Measurements from ENCODE around the gene VWC2L. TPM values are rescaled to one million over a fixed set of nuclear protein-coding genes. Genes with fewer than 3 reads are reported as not detected.

The VWC2L gene
- total RNA-seq, 1 donor from 2014 or later: 0.52 TPM

GRCh38 chr2:214529021-214529420 is 118.2 kb downstream of the VWC2L start:
- Histone ChIP-seq H3K9me3 (ENCODE audit: control insufficient read depth in 3 of 3, low read length in 3 of 3) (no peaks in the 10 kb centered on the region), H3K4me1 (ENCODE audit: control insufficient read depth in 3 of 3, insufficient read depth in 3 of 3, low read length in 3 of 3) (no peaks in the 10 kb centered on the region), H3K4me3 (ENCODE audit: low read length in 3 of 3) (no peak overlapping the region), H3K27me3 (ENCODE audit: control insufficient read depth in 3 of 3, insufficient read depth in 3 of 3, low read length in 3 of 3) (no peaks in the 10 kb centered on the region), H3K36me3 (ENCODE audit: control insufficient read depth in 3 of 3, insufficient read depth in 3 of 3, low read length in 3 of 3) (no peaks in the 10 kb centered on the region), H3K9ac (ENCODE audit: low read depth in 1 of 3, low read length in 3 of 3) (no peak overlapping the region), H3K27ac (ENCODE audit: low read depth, low read length) (no peak overlapping the region)

DNA sequence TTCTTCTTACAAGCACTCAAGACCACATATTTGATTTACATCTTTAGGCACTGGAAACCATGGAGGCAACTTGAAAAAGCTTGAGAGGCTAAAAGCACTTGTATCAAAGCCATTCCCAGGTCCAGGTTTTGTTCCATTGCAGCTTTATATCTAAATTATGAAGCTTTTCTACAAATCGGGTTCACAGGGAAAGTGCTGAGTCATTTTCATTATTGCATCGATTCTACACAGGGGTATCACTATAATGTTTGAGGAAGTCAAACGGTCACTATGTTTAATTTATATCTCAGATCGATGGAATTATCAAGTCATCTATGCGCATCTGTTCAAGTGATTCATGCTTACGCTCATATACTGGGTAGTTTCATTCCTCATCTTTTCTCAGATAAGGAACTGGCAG is 118.7 kb downstream of the VWC2L start:
- no peaks in the 10 kb centered on the region for H3K9me3 ChIP-seq (ENCODE audit: control insufficient read depth in 3 of 3, low read length in 3 of 3)
- no peak overlapping the region for H3K9ac ChIP-seq (ENCODE audit: low read depth in 1 of 3, low read length in 3 of 3)
- no peaks in the 10 kb centered on the region for H3K36me3 ChIP-seq (ENCODE audit: control insufficient read depth in 3 of 3, insufficient read depth in 3 of 3, low read length in 3 of 3)
- no peak overlapping the region for H3K4me3 ChIP-seq (ENCODE audit: low read length in 3 of 3)
- H3K27ac ChIP-seq (ENCODE audit: low read depth, low read length): no peak overlapping the region
- H3K27me3 ChIP-seq (ENCODE audit: control insufficient read depth in 3 of 3, insufficient read depth in 3 of 3, low read length in 3 of 3): no peaks in the 10 kb centered on the region
- H3K4me1 ChIP-seq (ENCODE audit: control insufficient read depth in 3 of 3, insufficient read depth in 3 of 3, low read length in 3 of 3): no peaks in the 10 kb centered on the region

DNA sequence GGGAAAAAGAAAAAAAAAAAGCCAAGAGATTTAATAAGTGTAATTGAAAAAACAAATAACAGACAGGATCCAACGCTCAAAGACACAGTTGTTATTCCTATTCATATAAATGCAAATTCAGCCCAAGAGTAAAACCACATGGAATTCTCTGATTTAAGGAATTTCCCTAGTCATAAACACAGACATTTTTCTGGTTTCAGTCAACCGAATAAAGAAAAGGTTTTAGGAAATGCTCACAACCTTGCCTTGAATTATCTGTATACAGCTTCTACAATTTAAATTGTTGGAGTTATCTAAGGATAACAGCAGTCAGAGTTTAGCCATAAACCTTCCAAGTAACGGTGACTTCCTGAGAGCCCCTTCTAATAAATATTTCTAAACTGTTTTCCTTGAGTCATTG is 122.7 kb downstream of the VWC2L start:
- Histone ChIP-seq H3K4me3 (ENCODE audit: low read length in 3 of 3) (no peak overlapping the region), H3K9ac (ENCODE audit: low read depth in 1 of 3, low read length in 3 of 3) (no peak overlapping the region), H3K27ac (ENCODE audit: low read depth, low read length) (no peak overlapping the region), H3K9me3 (ENCODE audit: control insufficient read depth in 3 of 3, low read length in 3 of 3) (no peaks in the 10 kb centered on the region), H3K36me3 (ENCODE audit: control insufficient read depth in 3 of 3, insufficient read depth in 3 of 3, low read length in 3 of 3) (no peaks in the 10 kb centered on the region), H3K4me1 (ENCODE audit: control insufficient read depth in 3 of 3, insufficient read depth in 3 of 3, low read length in 3 of 3) (no peaks in the 10 kb centered on the region), H3K27me3 (ENCODE audit: control insufficient read depth in 3 of 3, insufficient read depth in 3 of 3, low read length in 3 of 3) (no peaks in the 10 kb centered on the region)

DNA sequence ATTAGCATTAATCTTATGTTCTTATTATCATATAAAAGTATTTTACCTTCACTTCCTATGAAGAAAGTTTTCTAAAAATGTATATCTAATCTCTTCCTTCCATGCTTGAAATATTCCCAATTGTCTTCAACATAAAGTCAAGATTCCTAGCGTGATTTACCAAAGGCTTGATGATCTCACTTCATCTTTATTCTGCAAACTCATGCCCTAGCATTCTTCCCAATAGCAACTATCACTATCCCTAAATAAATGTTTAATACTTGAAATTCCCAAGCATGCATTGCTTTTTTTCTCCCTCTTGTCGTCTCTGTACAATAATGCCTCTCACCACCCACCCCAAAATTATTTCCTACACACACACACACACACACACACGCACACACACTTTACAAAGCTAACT is 125.8 kb downstream of the VWC2L start:
- H3K9me3 ChIP-seq (ENCODE audit: control insufficient read depth in 3 of 3, low read length in 3 of 3): no peaks in the 10 kb centered on the region
- H3K4me1 ChIP-seq (ENCODE audit: control insufficient read depth in 3 of 3, insufficient read depth in 3 of 3, low read length in 3 of 3): no peaks in the 10 kb centered on the region
- no peaks in the 10 kb centered on the region for H3K27me3 ChIP-seq (ENCODE audit: control insufficient read depth in 3 of 3, insufficient read depth in 3 of 3, low read length in 3 of 3)
- H3K9ac ChIP-seq (ENCODE audit: low read depth in 1 of 3, low read length in 3 of 3): no peak overlapping the region
- H3K36me3 ChIP-seq (ENCODE audit: control insufficient read depth in 3 of 3, insufficient read depth in 3 of 3, low read length in 3 of 3): no peaks in the 10 kb centered on the region
- no peak overlapping the region for H3K27ac ChIP-seq (ENCODE audit: low read depth, low read length)
- H3K4me3 ChIP-seq (ENCODE audit: low read length in 3 of 3): no peak overlapping the region

- Histone ChIP-seq H3K4me3 (ENCODE audit: low read length in 3 of 3) (no peak overlapping the region), H3K9me3 (ENCODE audit: control insufficient read depth in 3 of 3, low read length in 3 of 3) (no peaks in the 10 kb centered on the region), H3K27me3 (ENCODE audit: control insufficient read depth in 3 of 3, insufficient read depth in 3 of 3, low read length in 3 of 3) (no peaks in the 10 kb centered on the region), H3K9ac (ENCODE audit: low read depth in 1 of 3, low read length in 3 of 3) (no peak overlapping the region), H3K27ac (ENCODE audit: low read depth, low read length) (no peak overlapping the region), H3K4me1 (ENCODE audit: control insufficient read depth in 3 of 3, insufficient read depth in 3 of 3, low read length in 3 of 3) (no peaks in the 10 kb centered on the region), H3K36me3 (ENCODE audit: control insufficient read depth in 3 of 3, insufficient read depth in 3 of 3, low read length in 3 of 3) (no peaks in the 10 kb centered on the region)
These were observed 127.1 kb downstream of the VWC2L start for GRCh38 chr2:214537929-214538328.

GRCh38 chr2:214542295-214542694 is 131.4 kb downstream of the VWC2L start:
- Histone ChIP-seq H3K9me3 (ENCODE audit: control insufficient read depth in 3 of 3, low read length in 3 of 3) (no peaks in the 10 kb centered on the region), H3K4me1 (ENCODE audit: control insufficient read depth in 3 of 3, insufficient read depth in 3 of 3, low read length in 3 of 3) (no peaks in the 10 kb centered on the region), H3K27me3 (ENCODE audit: control insufficient read depth in 3 of 3, insufficient read depth in 3 of 3, low read length in 3 of 3) (no peaks in the 10 kb centered on the region), H3K4me3 (ENCODE audit: low read length in 3 of 3) (no peak overlapping the region), H3K36me3 (ENCODE audit: control insufficient read depth in 3 of 3, insufficient read depth in 3 of 3, low read length in 3 of 3) (no peaks in the 10 kb centered on the region), H3K27ac (ENCODE audit: low read depth, low read length) (no peak overlapping the region), H3K9ac (ENCODE audit: low read depth in 1 of 3, low read length in 3 of 3) (no peak overlapping the region)

DNA sequence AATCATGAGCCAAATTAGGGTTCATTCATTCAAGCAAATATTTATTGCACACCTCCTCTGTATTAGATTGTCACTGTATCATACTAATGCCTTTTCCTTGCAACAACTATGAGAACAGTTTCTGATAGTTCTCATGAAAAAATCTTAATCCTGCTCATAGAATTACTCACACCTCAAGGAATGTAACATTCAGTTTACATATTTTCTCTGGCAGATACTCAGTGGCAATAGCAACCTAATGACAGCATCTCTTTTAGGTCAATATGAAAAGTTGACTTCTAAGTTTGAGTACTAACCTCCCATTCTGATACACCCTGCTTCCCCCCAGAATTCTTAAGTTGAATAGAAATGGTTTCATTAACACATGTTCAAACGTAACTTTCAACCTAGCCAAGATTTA is 132.0 kb downstream of the VWC2L start:
- Histone ChIP-seq H3K9me3 (ENCODE audit: control insufficient read depth in 3 of 3, low read length in 3 of 3) (no peaks in the 10 kb centered on the region), H3K4me1 (ENCODE audit: control insufficient read depth in 3 of 3, insufficient read depth in 3 of 3, low read length in 3 of 3) (no peaks in the 10 kb centered on the region), H3K36me3 (ENCODE audit: control insufficient read depth in 3 of 3, insufficient read depth in 3 of 3, low read length in 3 of 3) (no peaks in the 10 kb centered on the region), H3K27ac (ENCODE audit: low read depth, low read length) (no peak overlapping the region), H3K4me3 (ENCODE audit: low read length in 3 of 3) (no peak overlapping the region), H3K27me3 (ENCODE audit: control insufficient read depth in 3 of 3, insufficient read depth in 3 of 3, low read length in 3 of 3) (no peaks in the 10 kb centered on the region), H3K9ac (ENCODE audit: low read depth in 1 of 3, low read length in 3 of 3) (no peak overlapping the region)

DNA sequence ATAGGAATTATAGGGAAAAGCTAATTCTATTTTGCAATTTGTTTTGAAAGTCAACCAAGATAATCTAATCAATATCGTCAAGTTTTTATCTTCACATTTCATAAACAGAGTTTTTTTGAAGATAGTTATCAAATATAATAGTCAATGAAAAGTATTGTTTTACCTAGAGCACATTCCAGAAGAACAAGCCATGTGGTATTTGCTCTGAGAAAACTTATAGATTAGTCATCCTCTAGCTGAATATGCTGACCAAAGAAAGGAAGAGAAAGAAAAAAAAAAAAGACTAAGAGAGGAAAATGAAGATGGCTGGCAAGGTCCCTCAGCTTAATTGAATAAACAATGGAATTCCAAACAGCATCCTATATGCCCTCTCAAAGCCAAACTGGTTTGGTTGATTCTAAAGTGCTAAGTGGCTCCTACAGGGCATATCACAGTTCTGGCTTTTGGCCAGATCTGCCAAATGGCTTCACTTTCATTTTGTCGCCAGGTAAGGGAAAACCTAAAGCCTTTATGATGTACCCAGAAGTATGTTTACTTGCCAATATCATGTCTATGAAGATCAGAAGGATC is 132.6 kb downstream of the VWC2L start:
- no peaks in the 10 kb centered on the region for H3K4me1 ChIP-seq (ENCODE audit: control insufficient read depth in 3 of 3, insufficient read depth in 3 of 3, low read length in 3 of 3)
- H3K4me3 ChIP-seq (ENCODE audit: low read length in 3 of 3): no peak overlapping the region
- no peaks in the 10 kb centered on the region for H3K9me3 ChIP-seq (ENCODE audit: control insufficient read depth in 3 of 3, low read length in 3 of 3)
- H3K36me3 ChIP-seq (ENCODE audit: control insufficient read depth in 3 of 3, insufficient read depth in 3 of 3, low read length in 3 of 3): no peaks in the 10 kb centered on the region
- H3K9ac ChIP-seq (ENCODE audit: low read depth in 1 of 3, low read length in 3 of 3): no peak overlapping the region
- no peaks in the 10 kb centered on the region for H3K27me3 ChIP-seq (ENCODE audit: control insufficient read depth in 3 of 3, insufficient read depth in 3 of 3, low read length in 3 of 3)
- no peak overlapping the region for H3K27ac ChIP-seq (ENCODE audit: low read depth, low read length)

DNA sequence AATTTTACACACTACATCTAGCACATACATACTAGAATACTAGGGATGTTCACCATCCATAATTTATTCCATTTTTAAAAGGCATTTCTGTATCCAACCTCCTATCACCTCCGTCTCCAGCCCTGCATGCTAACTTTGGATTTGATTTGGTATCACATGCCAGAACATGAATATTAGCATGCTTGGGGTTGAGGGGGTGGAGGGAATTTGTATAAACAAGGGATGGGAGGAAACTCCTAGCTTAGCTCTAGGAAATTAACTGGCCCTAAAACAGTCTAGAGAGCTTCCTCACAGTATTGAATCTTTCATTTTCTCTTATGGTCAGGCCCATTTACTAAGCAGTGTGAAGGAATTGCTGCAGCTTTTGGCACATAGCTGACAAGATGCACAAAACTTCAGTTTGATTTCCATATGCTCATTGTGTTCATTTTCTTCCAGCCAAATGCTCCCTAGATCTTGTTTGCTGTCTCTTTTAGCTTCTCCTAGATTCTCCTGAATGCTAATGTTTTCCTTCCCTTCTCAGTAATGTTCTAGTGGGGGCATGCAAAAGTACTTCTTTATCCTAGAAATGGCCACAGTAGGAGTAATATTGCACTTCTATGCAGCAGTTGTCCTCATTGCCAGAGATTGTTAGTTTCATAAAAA is 135.2 kb downstream of the VWC2L start:
- H3K4me1 ChIP-seq (ENCODE audit: control insufficient read depth in 3 of 3, insufficient read depth in 3 of 3, low read length in 3 of 3): no peaks in the 10 kb centered on the region
- no peak overlapping the region for H3K27ac ChIP-seq (ENCODE audit: low read depth, low read length)
- no peaks in the 10 kb centered on the region for H3K27me3 ChIP-seq (ENCODE audit: control insufficient read depth in 3 of 3, insufficient read depth in 3 of 3, low read length in 3 of 3)
- no peaks in the 10 kb centered on the region for H3K9me3 ChIP-seq (ENCODE audit: control insufficient read depth in 3 of 3, low read length in 3 of 3)
- H3K9ac ChIP-seq (ENCODE audit: low read depth in 1 of 3, low read length in 3 of 3): no peak overlapping the region
- H3K36me3 ChIP-seq (ENCODE audit: control insufficient read depth in 3 of 3, insufficient read depth in 3 of 3, low read length in 3 of 3): no peaks in the 10 kb centered on the region
- H3K4me3 ChIP-seq (ENCODE audit: low read length in 3 of 3): no peak overlapping the region

DNA sequence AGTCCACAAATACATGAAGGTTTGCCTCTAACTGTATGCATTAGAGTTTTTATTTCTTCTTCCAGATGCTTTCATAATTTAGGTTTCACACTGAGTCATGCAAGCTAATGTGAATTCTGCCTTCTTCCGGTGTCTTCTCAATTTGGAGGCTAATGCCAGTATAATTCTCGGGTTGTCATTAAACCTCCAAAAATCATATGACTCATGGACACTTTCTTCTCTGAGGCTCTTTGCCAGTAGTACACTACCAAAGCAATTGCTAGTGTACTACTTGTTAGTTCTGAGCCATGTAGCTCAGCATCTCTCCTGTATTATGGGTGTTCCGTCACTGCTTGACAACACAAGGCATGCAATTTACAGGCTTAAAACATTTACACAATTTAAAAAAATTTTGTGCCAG is 137.1 kb downstream of the VWC2L start:
- H3K36me3 ChIP-seq (ENCODE audit: control insufficient read depth in 3 of 3, insufficient read depth in 3 of 3, low read length in 3 of 3): no peaks in the 10 kb centered on the region
- no peak overlapping the region for H3K27ac ChIP-seq (ENCODE audit: low read depth, low read length)
- H3K9me3 ChIP-seq (ENCODE audit: control insufficient read depth in 3 of 3, low read length in 3 of 3): no peaks in the 10 kb centered on the region
- H3K27me3 ChIP-seq (ENCODE audit: control insufficient read depth in 3 of 3, insufficient read depth in 3 of 3, low read length in 3 of 3): no peaks in the 10 kb centered on the region
- H3K4me3 ChIP-seq (ENCODE audit: low read length in 3 of 3): no peak overlapping the region
- no peak overlapping the region for H3K9ac ChIP-seq (ENCODE audit: low read depth in 1 of 3, low read length in 3 of 3)
- H3K4me1 ChIP-seq (ENCODE audit: control insufficient read depth in 3 of 3, insufficient read depth in 3 of 3, low read length in 3 of 3): no peaks in the 10 kb centered on the region
